ENCODE data around the gene NCAPH2. TPM values are rescaled to one million over a fixed set of nuclear protein-coding genes. Genes with fewer than 3 reads are reported as not detected.
A peak's percentile ranks its signal among the peaks of the same experiment; 100 is the strongest.

NCAPH2 gene
- total RNA-seq, 1 donor, result 27.5 TPM

- Histone ChIP-seq H3K4me3 (ENCODE audit: insufficient read depth, low read length) (no peak overlapping the region), H3K27me3 (ENCODE audit: insufficient read depth, low read length) (peaks cover 9% of the 10 kb centered on the region), H3K27ac (ENCODE audit: low read depth, low read length) (no peak overlapping the region), H2AFZ (ENCODE audit: low read length) (no peak overlapping the region), H4K20me1 (ENCODE audit: insufficient read depth, low read length) (no peaks in the 10 kb centered on the region), H3K9me3 (ENCODE audit: low read depth, low read length) (no peaks in the 10 kb centered on the region), H3K79me2 (ENCODE audit: insufficient read depth, low read length) (no peaks in the 10 kb centered on the region), H3K4me2 (ENCODE audit: insufficient read depth, low read length) (no peak overlapping the region), H3K4me1 (ENCODE audit: insufficient read depth, low read length) (peaks cover 7% of the 10 kb centered on the region), H3K36me3 (ENCODE audit: insufficient read depth, low read length) (no peaks in the 10 kb centered on the region)
- DNase-seq (ENCODE audit: insufficient read length, low spot score, missing footprints), result peak; percentile 49
- TF ChIP-seq, protein P1, sequence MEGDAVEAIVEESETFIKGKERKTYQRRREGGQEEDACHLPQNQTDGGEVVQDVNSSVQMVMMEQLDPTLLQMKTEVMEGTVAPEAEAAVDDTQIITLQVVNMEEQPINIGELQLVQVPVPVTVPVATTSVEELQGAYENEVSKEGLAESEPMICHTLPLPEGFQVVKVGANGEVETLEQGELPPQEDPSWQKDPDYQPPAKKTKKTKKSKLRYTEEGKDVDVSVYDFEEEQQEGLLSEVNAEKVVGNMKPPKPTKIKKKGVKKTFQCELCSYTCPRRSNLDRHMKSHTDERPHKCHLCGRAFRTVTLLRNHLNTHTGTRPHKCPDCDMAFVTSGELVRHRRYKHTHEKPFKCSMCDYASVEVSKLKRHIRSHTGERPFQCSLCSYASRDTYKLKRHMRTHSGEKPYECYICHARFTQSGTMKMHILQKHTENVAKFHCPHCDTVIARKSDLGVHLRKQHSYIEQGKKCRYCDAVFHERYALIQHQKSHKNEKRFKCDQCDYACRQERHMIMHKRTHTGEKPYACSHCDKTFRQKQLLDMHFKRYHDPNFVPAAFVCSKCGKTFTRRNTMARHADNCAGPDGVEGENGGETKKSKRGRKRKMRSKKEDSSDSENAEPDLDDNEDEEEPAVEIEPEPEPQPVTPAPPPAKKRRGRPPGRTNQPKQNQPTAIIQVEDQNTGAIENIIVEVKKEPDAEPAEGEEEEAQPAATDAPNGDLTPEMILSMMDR (IDR thresholded peaks at IDR 0.05; ENCODE audit: extremely low read depth, low read depth, low read length), result no peak
Measured at GRCh38 chr22:50567721-50568252, 59.8 kb downstream of the NCAPH2 start.

- no peaks in the 10 kb centered on the region for H3K79me2 ChIP-seq (ENCODE audit: insufficient read depth, low read length)
- TF ChIP-seq, protein P1 (IDR thresholded peaks at IDR 0.05; ENCODE audit: extremely low read depth, low read depth, low read length), result no peak
- peaks cover 9% of the 10 kb centered on the region for H3K27me3 ChIP-seq (ENCODE audit: insufficient read depth, low read length)
- no peaks in the 10 kb centered on the region for H3K9me3 ChIP-seq (ENCODE audit: low read depth, low read length)
- H4K20me1 ChIP-seq (ENCODE audit: insufficient read depth, low read length), result no peaks in the 10 kb centered on the region
- H2AFZ ChIP-seq (ENCODE audit: low read length), result no peak overlapping the region
- DNase-seq (ENCODE audit: insufficient read length, low spot score, missing footprints), result peak; percentile 30
- no peak overlapping the region for H3K4me3 ChIP-seq (ENCODE audit: insufficient read depth, low read length)
- no peak overlapping the region for H3K4me2 ChIP-seq (ENCODE audit: insufficient read depth, low read length)
- peaks cover under 1% of the 10 kb centered on the region for H3K4me1 ChIP-seq (ENCODE audit: insufficient read depth, low read length)
- no peaks in the 10 kb centered on the region for H3K36me3 ChIP-seq (ENCODE audit: insufficient read depth, low read length)
- H3K27ac ChIP-seq (ENCODE audit: low read depth, low read length), result no peak overlapping the region
Measured at GRCh38 chr22:50568626-50569025, 60.6 kb downstream of the NCAPH2 start.

DNA sequence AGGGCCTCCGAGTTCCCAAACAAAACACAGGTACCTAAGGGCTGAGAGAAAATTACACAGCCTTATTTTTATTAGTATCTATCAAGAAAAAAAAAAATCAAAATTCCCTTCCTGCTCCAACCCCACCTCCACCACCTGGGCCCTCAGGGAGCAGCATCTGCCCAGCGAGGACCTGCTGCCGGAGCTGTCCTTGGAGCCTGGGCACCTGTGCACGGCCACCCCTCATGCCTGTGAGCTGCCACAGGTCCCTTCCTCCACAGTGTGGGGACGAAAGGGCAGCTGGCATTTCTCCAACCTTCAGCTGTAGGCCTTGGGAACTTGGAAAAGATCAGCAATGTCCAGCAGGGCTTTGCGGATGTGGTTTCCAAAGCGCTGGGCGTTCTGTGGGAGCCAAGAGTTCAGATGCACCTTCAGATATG is 61.0 kb downstream of the NCAPH2 start:
- no peaks in the 10 kb centered on the region for H3K9me3 ChIP-seq (ENCODE audit: low read depth, low read length)
- H4K20me1 ChIP-seq (ENCODE audit: insufficient read depth, low read length), result no peaks in the 10 kb centered on the region
- H2AFZ ChIP-seq (ENCODE audit: low read length), result no peak overlapping the region
- TF ChIP-seq, protein P1 (IDR thresholded peaks at IDR 0.05; ENCODE audit: extremely low read depth, low read depth, low read length), result no peak
- no peak overlapping the region for H3K4me2 ChIP-seq (ENCODE audit: insufficient read depth, low read length)
- DNase-seq (ENCODE audit: insufficient read length, low spot score, missing footprints), result no peak
- no peak overlapping the region for H3K27ac ChIP-seq (ENCODE audit: low read depth, low read length)
- H3K4me3 ChIP-seq (ENCODE audit: insufficient read depth, low read length), result no peak overlapping the region
- H3K27me3 ChIP-seq (ENCODE audit: insufficient read depth, low read length), result peaks cover 9% of the 10 kb centered on the region
- H3K79me2 ChIP-seq (ENCODE audit: insufficient read depth, low read length), result no peaks in the 10 kb centered on the region
- no peaks in the 10 kb centered on the region for H3K36me3 ChIP-seq (ENCODE audit: insufficient read depth, low read length)
- H3K4me1 ChIP-seq (ENCODE audit: insufficient read depth, low read length), result no peaks in the 10 kb centered on the region

DNA sequence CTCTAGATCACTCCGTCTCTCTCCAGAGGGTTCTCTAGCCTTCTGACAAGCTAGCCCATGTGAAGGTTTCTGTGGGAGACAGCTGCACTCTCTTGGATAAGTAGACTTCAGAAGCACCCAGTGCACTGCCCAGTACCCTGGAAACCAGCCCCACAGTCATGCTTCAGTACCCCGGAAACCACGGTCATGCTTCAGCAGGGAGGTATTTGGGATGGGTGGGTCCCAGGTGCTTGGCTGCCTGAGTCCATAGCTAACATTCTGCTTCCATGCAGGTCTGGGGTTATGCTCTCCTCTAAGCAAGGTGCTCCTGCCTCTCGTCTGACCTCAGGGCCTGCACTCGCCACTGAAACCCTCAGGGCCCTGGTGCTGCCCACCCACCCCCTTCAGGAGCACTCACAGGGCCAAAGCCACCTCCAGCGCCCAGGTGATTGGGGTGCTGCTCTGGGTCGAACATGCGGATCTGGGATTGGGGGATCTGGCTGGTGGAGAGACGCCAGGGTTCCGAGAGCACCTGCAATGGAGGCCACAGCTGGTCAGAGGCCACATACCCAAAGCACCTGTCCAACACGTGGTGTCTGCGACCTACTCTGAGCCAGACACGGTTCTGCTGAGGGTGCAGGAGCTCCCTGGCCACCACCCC is 62.0 kb downstream of the NCAPH2 start:
- H4K20me1 ChIP-seq (ENCODE audit: insufficient read depth, low read length), result no peaks in the 10 kb centered on the region
- peaks cover 3% of the 10 kb centered on the region for H3K27me3 ChIP-seq (ENCODE audit: insufficient read depth, low read length)
- TF ChIP-seq, protein P1 (IDR thresholded peaks at IDR 0.05; ENCODE audit: extremely low read depth, low read depth, low read length), result no peak
- no peaks in the 10 kb centered on the region for H3K79me2 ChIP-seq (ENCODE audit: insufficient read depth, low read length)
- no peaks in the 10 kb centered on the region for H3K36me3 ChIP-seq (ENCODE audit: insufficient read depth, low read length)
- no peak overlapping the region for H3K4me2 ChIP-seq (ENCODE audit: insufficient read depth, low read length)
- no peak overlapping the region for H3K4me3 ChIP-seq (ENCODE audit: insufficient read depth, low read length)
- peak; percentile 58 for DNase-seq (ENCODE audit: insufficient read length, low spot score, missing footprints)
- no peak overlapping the region for H3K27ac ChIP-seq (ENCODE audit: low read depth, low read length)
- no peaks in the 10 kb centered on the region for H3K9me3 ChIP-seq (ENCODE audit: low read depth, low read length)
- no peaks in the 10 kb centered on the region for H3K4me1 ChIP-seq (ENCODE audit: insufficient read depth, low read length)
- H2AFZ ChIP-seq (ENCODE audit: low read length), result no peak overlapping the region
